Activated CD4-positive, alpha-beta T cell treated with anti-CD3 and anti-CD28 coated beads, Interleukin-2, Interleukin-4, amounts not matched to agents 100 ng/mL and 50 ng/mL, durations not matched to agents 16 hours and 8 hours (primary cell): Measurements from ENCODE around the gene ZCCHC18.
"Not testable (repeated sequence)": the region's sequence is repeated elsewhere in the genome, so short reads cannot be mapped to it uniquely, and the experiment has no call there.

Experiments
- DNase-seq: peaks from one replicate; pipeline ENCODE4 v3.0.0-alpha.2; 2020; ENCODE audit warnings: low spot score

ZCCHC18 gene

GRCh38 chrX:104112326-104112951 is at the start of gene ZCCHC18:
Gene ZCCHC18 (plus strand): TSS chrX:104112523. CDS start chrX:104114112, 1,589 bp downstream.
- DNase-seq, result peak; percentile 21

DNA sequence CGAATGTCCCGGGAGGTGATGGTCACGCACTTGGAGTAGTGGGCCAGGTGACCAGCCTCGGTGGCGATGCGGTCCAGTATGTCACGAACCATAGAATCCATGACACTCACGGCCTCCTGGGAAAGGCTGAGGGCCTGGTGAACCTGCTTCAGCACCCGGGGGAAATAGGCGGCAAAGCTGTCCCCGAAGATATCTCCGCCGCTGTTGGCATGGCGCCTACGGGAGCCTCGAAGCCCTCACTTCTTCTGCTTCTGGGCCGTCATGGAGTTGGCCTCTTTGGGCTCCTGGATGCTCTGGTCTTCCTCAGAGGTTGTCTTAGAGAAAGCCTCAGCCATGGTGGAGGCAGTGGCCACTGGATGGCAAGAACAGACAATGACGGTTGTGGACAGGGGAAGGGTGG is 49.7 kb upstream of the ZCCHC18 start:
- DNase-seq, result not testable (repeated sequence)

- DNase-seq, result not testable (repeated sequence)
These were observed 36.4 kb upstream of the ZCCHC18 start, which contains the start of gene TMSB15C for GRCh38 chrX:104075778-104076445. Gene TMSB15C (minus strand): TSS chrX:104076236.

DNA sequence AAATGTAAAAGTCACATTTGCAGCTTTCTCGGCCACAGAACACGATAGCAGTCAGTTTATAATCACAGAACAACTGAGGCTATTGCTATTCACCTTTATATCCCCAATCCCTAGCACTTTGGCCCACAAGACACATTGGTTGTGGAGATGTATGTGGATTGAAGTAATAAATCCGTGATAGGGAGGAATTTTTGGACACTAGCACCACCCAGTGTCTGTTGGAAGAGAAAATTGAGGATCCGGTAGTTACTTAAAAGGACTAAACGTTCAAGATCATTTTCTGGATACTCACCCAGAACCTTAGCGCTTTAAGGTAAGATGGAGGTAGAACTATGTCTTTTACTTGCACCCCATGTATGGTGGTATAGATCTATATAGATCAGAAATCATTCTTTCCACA is 34.5 kb upstream of the ZCCHC18 start:
- not testable (repeated sequence) for DNase-seq

DNA sequence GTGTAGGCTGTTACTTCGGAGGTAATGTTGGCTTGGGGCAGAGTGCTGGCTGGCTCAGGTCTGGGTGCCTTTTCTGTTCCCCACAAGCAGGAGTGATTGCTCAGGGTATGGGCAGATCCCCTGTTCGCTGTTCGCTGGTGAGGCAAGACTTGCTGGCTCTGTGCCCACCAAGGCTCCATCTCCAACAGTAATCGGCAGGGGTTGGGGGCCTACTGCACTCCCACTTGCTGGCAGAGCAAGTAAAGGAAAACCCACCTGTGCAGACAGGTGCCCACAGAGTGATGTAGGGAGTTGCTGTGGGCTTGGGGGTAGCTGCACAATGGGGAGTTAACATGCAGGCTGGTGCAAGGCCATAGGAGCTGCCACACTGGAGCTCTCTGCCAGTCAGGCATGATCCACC is 28.3 kb upstream of the ZCCHC18 start:
- DNase-seq, result no peak

GRCh38 chrX:104084534-104085277 is 27.6 kb upstream of the ZCCHC18 start:
- no peak for DNase-seq

DNA sequence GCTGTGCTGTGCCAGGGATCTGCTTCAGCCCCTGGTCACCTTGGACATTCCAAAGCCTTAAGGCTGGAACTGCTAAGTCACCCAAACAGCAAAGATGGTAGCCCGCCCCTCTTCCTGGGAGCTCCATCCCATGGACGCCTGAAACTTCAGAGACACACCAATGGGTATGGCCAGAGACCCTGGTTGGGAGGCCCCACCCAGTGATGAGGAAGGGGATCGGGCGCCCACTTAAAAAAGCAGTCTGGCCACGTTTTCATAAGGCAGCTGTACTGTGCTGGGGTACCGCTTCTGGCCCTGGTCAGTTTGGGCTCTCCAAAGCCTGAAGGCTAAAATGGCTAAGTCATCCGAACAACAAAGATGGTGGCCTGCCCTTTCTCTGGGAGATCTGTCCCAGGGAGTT is 26.8 kb upstream of the ZCCHC18 start:
- DNase-seq, result no peak

DNA sequence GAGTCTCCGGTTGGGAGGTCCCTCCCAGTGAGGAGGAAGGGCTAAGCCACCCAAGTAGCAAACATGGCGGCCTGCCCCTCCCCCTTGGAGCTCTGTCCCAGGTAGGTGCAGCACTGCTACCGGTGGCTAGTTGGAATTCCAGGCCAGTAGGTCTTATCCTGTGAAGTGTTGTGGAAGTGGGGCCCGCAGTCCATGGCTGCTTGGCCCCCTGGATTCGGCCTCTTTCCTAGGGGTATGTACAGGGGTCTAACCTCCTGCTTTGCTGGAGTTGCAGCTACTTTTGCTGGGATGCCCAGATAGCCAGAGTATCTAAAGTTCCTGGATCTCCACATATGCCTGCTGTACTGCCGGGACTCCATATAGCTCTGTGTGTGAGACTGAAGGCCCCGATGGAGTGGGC is 26.4 kb upstream of the ZCCHC18 start:
- no peak for DNase-seq

GRCh38 chrX:104098151-104098808 is 14.0 kb upstream of the ZCCHC18 start:
- DNase-seq, result peak; percentile 62

DNA sequence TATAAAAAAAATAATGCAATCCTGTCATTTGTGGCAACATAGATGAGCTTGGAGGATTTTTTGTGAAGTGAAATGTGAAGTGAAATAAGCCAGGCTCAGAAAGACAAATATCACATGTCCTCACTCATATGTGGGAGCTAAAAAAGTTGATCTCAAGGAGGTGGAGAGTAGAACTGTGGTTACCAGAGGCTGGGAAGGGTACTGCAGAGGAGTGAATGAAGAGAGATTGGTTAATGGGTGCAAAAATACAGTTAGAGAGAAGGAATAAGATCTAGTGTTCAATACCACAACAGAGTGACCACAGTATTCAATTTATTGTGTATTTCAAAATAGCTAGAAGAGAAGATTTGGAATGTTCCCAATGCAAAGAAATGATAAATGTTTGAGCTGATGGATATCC is 13.4 kb upstream of the ZCCHC18 start:
- DNase-seq, result no peak

DNA sequence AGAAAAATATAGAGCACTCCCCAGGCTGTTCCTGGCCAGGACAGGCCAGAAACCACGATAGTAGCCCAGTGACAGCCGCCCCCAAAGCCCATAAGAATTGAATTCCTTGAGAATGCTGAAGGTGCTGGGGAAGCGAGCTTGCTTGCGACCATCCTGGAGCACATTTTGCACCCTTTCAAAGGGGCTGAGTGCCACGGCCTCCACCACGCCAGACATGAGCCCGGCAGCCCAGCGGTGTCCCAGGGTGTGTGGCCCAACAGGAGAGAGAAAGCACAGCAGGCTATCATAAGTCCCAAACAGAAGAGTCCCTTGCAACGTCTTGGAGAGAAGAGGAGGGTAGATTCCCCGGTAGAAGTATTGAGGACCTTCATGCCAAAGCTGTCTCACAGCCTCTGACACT is 7.6 kb upstream of the ZCCHC18 start:
- no peak for DNase-seq

DNA sequence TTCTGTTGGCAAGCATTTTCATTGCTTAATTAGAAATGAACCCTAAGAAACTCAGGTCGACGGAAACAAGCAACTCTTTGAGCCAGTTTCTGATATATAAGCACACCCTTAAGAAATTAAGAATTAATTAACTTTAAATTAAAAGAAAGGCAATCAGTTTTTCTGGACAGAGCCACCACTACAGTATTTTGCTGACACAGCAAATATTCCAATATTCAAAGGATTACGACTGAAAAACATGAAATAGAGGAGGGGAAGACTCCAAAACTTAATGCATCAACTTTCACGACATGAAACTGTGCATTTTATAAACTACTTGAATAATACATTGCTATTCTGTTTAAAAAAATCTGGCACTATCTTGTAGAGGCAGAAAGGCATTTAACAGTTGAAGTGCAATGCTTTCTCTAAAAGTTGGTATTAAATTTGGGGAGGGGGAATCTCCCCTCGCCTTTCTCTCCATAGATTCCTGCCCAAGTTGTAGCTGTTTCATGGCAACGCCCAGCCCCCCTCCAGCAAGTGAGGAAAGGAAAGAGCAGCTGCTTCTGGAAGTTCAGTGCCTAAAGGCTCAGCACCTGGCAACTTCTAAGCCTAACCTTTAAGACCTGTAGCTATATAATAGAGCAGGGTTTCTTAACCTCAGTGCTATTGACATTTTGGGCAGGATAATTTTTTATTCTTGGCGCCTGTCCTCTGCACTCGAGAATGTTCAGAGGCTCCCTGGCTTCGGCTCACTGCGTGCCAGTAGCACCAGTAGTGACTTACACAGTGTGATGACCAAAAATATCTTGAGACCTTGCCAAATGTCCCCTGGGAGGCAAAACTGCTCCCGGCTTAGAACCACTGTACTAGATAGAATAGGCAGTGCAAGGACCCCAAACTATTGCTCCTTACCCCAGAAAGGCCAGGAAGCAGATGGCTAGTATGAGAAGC is 6.7 kb upstream of the ZCCHC18 start:
- DNase-seq, result no peak

GRCh38 chrX:104108955-104109354 is 3.4 kb upstream of the ZCCHC18 start:
- DNase-seq, result no peak

GRCh38 chrX:104110491-104111240 is 1.7 kb upstream of the ZCCHC18 start:
- not testable (repeated sequence) for DNase-seq

- DNase-seq, result peak; percentile 58
These were observed 1.1 kb downstream of the ZCCHC18 start for GRCh38 chrX:104113222-104113965.

DNA sequence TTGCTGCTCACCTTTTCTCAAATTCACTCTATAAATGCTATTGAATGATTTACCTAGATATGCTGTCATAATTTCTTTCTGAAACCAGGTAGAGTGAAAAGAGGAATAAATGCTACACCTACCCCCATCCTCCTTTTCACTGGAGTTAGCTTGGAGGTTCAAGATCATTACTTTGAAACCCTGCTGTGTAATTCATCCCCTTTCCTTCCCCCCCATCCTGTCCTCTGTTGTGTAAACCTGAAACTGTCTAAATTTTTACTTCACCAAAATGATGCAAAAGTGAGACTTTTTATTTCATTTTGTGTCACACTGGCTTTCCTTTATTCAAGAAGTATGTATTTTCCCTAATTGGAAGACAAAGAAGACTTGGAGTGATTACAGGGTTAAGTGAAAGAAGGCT is 5.4 kb downstream of the ZCCHC18 start:
- DNase-seq, result peak; percentile 44

GRCh38 chrX:104118765-104119164 is 6.4 kb downstream of the ZCCHC18 start:
- DNase-seq, result no peak

GRCh38 chrX:104122829-104123228 is 10.5 kb downstream of the ZCCHC18 start:
- DNase-seq, result peak; percentile 45

GRCh38 chrX:104126856-104127255 is 14.5 kb downstream of the ZCCHC18 start:
- no peak for DNase-seq

- no peak for DNase-seq
These were observed 18.5 kb downstream of the ZCCHC18 start for GRCh38 chrX:104130808-104131207.
